Measurements from ENCODE around the gene ERP27.

Gene ERP27

DNA sequence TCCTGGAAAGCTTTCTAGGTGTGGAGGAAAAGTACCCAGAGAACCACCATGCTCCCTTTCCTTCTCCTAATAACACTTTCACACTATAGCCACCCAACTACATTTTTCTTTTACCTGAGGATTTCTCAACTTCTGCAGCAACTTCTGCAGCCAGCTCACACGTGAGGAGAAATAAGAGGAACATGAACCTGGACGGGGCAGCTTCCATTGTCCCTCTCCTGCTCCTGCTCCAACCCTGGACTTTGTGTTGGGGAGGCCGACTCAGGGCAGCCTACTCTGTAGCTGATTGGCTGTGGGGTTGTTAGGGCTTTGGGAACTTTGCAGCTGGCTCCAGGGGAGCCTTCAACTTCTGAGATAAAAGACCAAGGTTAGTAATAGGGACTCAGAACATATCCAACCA is at the start of gene ERP27:
Gene ERP27, minus strand, starts transcription at position 237 of the 400 bp plus-strand sequence. Its CDS starts 29 bp downstream, at position 208.
- DNase-seq (ENCODE audit: low spot score) = no peak

DNA sequence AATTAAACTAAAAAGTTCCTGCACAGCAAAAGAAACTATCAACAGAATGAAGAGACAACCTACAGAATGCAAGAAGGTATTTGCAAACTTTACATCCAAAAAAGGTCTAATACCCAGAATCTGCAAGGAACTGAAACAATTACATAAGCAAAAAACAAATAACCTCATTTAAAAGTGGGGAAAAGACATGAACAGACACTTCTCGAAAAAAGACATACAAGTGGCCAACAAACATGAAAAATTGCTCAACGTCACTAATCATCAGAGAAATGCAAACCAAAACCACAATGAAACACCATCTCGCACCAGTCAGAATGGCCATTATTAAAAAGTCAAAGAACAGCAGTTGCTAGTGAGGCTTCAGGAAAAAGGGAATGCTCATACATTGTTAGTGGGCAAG is 49.7 kb upstream of the ERP27 start:
- DNase-seq (ENCODE audit: low spot score) = no peak

DNA sequence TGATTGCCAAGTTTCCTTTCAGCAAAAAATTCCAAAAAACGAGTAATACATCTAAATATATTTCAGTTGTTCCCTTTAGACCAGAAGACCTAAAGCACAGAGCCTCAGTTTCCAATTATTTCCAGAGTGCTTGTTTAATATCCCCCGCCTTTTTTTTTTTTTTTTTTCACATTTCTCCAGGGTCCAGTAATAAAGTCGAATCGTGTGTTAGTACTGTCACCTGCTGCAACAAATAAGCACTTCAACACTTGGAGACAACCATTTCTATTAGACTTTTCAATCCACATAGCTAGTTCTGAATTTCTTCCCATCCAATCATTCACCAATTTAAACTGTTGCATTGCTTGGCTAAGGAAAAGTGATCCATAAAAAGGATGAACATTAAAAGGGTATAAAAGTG is 48.1 kb upstream of the ERP27 start:
- DNase-seq (ENCODE audit: low spot score) = no peak

DNA sequence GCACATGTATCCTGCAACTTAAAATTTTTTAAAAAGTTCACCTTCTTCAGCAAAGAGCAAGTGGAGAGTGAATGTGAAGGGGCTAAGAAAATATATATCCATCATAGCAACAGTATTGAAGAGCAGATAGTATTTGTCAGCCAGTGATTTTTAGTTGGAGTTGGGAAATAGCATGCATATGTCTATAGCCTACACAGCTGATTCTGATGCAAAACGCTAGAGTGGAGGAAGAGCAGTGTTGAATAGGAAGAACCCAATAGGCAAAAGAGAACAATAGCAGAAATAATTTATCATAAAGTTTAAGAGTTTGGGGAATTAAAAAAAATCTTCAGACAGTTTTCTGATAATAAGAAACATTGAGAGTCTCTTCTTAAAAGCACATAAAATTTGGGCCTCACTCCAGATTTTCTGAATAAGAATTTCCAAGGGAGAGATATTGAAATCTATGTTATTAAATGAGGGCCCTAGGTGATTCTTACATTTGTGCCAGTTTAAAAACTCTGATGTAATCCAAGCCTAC is 46.5 kb upstream of the ERP27 start:
- no peak for DNase-seq (ENCODE audit: low spot score)

DNA sequence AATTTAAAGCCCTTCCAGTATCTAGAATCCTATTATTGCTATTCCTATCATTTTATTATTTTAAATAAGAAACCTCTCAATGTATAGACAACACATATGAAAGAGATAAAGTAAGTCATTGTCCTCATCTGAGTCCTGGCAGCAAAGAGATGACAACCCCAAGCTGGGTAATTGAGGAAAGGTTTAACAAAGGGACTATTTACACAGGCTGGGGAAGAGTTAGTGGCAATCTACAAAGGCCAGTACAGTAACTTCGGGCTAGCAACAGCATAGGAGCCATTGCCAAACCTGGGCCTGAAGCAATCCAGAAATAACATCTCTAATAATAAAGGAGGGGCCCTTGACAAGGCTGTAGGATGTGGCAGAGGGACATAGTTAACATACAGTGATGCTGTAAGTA is 45.7 kb upstream of the ERP27 start:
- no peak for DNase-seq (ENCODE audit: low spot score)

DNA sequence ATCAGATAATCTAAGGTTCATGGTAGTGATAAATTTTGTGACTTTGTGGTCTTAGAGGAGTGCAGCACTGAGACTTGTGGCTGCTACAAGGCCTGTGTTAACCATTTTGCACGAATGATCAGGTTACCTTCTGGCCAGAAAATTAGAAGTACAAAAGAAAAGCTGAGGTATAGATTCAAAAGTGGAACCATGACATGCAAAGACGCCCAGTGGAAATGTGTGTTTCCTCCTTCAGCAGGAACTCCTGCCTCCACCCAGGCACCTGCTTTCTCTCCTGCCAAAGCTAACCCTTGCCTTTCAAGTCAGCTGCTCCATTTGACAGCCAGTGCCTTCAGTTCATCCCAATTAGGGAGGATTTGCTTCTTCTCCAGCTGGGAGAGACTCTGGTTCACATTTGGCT is 44.7 kb upstream of the ERP27 start:
- DNase-seq (ENCODE audit: low spot score) = no peak

DNA sequence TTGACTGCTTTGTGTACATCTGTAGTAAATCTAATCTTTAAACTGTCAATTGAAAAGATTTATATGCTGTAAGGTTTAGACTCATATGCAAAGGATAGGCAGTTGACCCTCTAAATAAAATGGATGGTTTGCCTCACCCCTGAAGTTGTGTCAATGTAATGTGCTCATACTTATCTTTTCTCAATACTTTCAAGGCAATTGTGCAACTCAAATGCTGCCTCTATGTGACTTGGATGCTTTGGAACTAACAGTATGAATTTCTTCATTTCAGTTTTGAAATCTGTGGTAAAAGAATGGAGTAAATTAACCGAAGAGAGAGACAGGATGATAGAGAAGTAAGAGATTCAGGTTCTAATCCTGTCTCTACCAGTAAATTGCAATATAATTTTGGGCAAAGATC is 44.2 kb upstream of the ERP27 start:
- no peak for DNase-seq (ENCODE audit: low spot score)

DNA sequence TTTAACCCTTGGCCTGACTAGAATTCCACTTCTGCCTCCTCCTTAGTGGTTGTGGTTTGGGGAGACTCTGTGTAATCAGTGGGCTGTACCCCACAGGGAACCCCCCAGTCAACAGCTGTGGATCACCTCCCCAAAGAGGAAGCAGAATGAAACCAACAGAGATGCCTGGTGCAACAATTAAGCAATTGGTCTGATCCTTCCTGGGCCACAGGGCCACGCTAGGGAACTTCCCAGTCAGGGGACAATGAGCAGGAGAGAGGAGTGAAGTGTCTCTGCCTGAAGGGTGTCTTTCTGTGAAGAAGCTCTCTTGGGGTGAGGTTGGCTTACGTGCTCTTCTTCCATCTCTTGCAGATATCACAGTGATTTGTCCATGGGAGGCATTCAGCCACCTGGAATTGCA is 42.7 kb upstream of the ERP27 start:
- DNase-seq (ENCODE audit: low spot score) = no peak

DNA sequence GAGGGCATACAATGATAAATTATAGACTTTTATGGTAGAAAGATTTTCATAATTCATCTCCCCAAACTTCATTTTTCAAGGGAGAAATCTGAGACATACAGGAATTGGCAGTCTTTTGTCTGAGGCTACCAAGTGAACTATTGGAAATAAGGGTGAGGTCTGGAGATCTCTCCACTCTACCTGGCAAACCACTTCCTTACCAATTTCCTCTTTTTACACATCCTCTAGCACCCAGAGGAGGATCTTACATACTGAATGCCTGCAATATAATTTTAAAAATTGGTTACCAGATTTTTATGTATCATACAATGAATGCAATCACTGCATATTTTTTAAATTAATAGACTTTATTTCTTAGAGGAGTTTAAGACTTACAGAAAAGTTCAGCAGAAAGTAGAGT is 41.1 kb upstream of the ERP27 start:
- no peak for DNase-seq (ENCODE audit: low spot score)

DNA sequence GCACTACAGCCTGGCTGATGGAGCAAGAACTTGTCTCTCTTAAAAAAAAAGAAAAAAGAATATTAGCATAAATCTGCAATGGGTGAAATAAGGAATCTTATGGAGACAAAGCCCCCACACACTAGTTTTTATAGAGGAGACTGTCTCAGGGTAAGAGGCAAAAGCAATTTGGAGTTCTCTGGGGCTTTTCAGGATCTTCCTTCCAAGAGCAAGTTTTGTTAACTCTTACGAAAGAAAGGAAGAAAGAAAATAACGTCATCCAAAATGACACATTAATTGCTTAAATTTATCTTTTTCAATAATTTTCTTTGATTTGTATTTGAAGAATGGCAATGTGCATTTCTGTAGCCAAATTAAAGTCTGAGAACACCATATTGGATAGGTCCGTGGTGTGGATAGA is 38.3 kb upstream of the ERP27 start:
- DNase-seq (ENCODE audit: low spot score) = no peak

DNA sequence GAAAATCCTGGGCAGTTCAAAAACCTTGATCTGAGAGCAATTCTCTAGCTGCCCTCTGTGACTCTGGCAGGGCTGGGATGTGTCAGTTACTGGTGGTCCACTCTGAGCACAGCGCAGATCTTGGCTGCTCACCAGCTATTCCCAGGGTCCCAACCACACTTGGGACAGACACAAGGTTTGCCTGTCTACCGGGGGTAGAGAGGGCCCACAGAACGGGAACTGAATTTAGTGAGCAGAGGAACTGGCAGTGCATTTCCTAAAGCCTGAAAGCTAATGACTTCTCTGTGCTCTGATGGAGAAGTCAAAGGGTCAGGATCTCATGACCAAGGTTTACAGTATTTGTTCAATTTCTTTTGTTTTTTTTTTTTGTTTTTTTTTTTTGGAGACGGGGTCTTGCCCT is 37.1 kb upstream of the ERP27 start:
- no peak for DNase-seq (ENCODE audit: low spot score)

DNA sequence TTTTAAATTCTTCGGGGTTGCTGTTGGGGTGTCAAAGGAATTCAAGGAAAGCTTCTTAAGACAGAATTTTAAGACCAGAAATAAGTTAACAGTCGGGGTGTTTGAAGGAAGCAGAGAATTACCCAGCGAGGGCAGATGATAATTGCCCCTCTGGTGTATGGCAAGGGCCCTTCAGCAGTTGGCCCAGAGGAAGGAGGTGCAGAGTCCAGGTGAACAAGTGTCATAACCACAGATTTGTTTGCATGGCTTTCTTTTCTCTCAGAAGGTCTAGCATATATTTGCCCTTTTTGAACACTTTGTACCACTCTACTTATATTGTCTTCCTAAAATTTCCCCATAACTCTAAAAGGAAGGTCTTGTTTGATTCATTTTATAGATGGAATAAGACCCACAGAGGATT is 36.3 kb upstream of the ERP27 start:
- no peak for DNase-seq (ENCODE audit: low spot score)

DNA sequence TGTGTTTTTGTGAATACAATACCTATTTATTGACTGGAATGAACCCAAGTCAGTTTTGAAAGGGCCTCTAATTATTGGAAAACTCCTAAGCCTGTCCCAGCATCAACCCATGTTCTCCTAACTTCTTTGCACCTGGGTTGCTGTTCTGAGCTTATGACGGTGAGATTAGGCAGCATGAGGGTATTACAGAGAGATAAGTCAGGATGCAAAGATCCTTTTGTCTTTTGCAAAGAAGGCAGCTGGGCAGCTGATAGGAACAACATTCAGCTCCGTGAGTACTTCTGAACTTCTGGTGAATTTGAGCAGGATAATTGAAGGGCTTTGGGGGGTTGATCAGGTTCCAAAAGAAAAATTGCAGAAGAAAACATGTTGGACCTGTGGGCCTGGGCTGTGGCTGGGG is 34.5 kb upstream of the ERP27 start, which contains the start of gene PDE6H:
Gene PDE6H, plus strand, starts transcription at position 227 of the 400 bp plus-strand sequence. CDS start 4,971 bp downstream, outside the sequence.
- no peak for DNase-seq (ENCODE audit: low spot score)

DNA sequence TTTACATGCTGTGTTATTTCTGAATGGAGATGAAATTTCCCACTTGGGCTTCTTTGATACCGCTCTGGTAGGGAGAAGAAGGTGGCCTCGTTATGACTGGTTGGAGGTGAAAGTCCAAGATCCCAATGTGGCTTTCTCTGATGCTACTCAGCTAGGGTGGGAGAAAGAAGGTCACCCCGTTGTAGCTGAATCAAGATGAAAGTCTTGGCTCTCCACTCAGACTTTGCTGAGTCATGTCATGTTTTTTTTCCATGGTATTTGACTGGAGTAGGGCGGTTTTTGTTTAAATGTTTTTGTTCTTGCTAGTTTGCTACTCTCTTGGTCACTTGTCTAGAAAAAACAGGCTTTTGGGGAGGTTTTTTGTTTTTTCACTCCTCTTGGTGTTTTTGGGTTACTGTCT is 32.1 kb upstream of the ERP27 start:
- DNase-seq (ENCODE audit: low spot score) = no peak

DNA sequence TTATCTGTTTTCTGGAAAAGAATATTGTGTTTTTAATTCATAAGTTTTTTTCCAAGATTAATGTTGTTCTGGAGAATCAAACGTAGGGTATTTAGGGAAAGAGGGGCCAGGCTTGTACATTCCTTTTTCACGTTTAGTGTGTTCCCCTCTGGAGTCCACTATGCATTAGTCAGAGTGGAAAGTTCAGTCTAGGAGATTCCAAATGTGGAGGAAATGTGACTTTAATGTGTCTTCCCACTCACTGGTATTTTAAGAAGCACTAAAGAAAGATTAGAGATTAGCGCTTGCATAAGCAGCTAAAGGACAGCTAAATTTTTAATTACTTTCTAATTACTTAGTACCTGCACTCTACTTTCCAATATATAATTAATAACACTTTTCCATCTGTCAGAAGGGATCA is 30.1 kb upstream of the ERP27 start:
- DNase-seq (ENCODE audit: low spot score) = no peak

DNA sequence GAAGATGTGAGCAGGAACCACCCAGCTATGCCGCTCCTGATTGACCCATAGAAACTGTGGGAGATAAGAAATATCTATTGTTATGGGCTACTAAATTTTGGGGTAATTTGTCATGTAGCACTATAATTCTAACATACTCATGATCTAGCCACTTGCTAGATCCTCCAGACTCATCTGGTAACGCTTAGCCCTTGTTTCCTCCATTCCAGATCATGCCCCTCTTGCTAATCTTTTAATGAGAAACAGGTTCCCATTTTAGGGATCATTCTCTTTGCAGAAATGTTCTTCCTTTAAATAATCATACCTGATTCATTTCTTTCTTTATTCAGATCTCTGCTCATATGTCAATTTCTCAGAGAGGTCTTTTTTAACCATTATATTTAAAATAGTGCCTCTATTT is 26.9 kb upstream of the ERP27 start:
- DNase-seq (ENCODE audit: low spot score) = no peak

DNA sequence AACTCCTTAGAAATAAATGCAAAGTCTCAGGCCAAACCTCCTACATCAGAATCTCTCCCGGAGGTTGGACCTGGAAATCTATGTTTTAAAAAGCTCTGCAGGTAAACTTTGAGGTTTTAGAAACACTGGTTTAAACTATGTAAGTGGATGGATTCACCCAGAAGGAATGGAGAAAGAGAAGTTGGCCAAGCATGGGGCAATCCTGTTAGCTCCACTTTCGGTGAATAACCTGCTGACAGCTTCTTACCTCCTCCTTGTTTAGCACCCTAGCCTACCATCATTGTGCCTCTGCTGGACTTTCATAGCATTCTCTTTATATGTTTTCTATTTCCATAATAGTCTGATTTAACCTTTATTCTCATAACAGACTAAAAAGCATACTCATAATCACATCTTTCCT is 26.1 kb upstream of the ERP27 start:
- DNase-seq (ENCODE audit: low spot score) = no peak

DNA sequence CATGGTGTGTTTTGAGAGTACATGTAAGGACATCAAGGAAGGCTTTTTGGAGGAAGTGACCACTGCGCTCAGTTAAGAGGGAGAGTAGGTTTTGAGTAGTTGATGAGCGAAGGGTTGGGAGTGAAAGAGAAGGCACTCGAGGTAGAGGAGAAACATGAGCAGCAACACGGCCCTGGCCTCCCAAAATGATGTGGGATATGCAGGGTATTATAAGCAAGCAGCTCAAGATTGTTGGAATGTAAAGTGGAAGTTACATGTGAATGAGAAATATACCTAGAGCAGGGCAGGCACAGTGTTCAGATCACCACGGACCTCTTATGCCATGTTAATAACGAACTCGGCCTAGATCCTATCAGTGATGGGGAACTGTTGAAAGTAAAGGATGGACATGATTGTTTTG is 25.2 kb upstream of the ERP27 start:
- DNase-seq (ENCODE audit: low spot score) = no peak

DNA sequence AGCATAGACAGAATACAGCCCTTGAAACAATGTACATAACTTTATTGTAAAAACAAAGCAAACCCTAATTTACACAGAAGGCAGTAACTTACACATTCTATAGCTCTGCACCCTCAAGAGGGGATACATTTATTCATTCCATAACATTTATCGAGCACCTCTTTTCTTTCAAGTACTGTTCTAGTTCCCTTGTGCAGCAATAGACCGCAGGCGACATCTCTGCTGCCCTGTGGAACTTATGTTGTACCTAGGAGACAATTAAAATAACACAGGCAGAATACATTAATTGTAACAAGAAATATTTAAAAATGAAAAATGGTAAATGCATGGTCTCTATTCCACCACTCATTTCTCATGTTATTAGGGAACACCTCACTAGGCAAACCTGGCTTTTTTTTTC is 24.5 kb upstream of the ERP27 start:
- no peak for DNase-seq (ENCODE audit: low spot score)

DNA sequence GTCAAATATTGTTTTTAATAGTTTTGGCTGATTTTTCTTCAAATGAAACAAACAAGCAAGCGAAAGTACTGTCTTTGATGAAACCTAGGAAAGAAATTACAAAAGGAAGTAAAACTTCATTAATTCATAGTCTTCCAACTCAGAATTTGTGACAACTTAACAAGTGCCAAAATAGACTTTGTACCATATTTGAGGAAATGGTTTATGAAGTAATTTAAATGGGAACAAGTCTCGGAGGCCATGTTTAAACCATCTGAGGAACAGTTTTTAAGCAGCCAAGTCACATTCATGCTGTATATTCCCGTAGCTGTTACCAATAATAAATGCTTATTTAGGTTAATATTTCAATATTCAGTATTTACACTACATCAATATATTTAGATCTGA is 23.8 kb upstream of the ERP27 start:
- DNase-seq (ENCODE audit: low spot score) = peak; percentile 61

DNA sequence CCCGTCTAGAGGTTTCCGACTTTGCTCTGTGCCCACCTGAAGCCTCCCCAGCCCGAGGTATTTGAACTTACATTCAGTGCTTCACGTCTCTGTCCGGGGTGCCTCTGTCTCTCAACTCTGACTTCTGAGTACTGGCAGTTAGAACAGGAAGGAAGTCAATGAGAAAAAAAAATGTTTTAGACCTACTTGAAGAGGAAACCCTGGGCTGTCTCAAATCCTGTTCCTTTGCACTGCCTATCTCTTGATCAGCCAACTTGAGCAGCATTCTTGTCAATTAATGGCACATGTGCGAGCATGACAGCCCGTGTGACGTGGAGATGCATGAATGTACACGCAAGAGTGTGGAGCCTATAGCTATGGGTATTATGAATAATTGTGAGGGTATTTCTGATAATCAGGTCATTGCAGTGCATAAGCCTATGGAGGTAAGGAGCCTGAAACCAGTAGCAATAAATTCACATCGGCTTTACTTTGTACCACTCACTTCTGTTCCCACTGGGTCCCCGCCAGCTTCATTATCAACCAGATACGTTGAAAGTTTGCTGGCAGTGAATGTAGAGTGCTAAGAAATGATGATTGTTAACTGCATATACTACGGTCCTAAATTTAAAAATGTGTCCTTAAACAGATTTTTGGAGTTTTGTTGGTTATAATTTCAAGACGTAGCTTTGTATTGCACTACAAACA is 23.3 kb upstream of the ERP27 start, which contains the start of gene ARHGDIB:
Gene ARHGDIB, minus strand, starts transcription at position 136 of the 687 bp plus-strand sequence. CDS start 10,889 bp downstream, outside the sequence.
- DNase-seq (ENCODE audit: low spot score) = peak; percentile 98

DNA sequence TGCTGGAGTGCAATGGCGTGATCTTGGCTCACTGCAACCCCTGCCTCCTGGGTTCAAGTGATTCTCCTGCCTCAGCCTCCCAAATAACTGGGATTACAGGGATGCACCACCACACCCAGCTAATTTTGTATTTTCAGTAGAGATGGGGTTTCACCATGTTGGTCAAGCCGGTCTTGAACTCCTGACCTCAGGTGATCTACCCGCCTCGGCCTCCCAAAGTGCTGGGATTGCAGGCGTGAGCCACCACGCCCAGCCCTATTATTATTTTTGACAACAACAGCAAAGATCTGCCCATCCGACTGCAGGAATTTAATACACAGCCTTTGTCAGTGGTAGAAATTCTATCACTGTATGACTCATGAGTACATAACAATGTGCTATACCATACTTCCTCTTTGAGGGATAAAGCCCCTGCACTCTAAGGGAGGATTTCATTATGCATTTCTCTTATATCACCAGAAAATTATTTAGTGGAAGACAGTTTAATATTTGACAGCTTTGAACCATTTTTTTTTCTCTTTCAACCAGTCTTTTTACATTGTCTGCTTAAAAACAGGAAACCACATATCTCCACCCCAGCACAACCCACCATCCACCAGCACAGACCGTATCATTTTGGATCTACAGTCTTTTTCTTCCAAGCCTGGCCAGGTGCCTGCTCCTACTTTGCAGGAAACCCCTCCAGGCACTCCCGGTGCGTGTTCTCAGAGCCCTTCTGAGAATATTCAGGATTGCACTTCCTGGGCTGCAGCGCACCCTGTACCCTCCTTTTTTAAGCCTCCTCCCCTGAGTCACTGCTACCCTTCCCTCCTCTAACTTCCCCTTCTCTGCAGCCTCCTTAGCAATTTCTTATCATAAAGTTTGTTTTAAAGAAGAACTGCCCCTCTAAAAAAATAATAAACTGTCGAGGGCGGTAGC is 22.5 kb upstream of the ERP27 start:
- peak; percentile 69 for DNase-seq (ENCODE audit: low spot score)

DNA sequence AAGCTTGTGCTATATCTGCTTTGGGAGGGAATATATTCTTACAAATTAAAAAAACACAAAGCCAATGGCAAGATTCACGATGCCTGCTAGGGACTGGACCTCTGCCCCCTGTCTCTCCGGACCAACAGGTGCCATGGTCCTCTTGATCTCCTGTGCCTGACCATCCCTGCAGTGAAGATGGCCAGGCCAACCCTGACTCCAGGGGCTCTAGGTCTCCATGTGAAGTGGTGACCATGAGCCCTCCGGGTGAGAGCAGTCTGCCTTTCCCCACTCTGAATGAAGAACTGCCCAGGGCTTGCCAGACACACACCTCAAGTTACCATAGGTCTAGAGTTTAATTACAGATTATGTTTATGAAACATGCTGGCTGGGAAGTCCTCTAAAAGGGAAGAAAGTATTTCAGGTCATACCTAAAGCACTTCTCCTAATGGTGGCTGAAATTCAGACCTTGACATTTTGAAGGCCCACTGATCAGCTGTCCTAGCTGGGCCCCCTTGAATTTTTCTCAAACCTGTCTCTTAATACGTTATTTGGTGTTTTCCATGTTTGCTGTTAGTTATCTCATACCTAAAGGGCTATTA is 21.7 kb upstream of the ERP27 start:
- peak; percentile 34 for DNase-seq (ENCODE audit: low spot score)
